Neural progenitor cell (in vitro differentiated cells): ENCODE measurements around the gene CFAP97D2.

Experiments
- CTCF ChIP-seq: fragments of 200-600 bp; sonication (generic); IDR thresholded peaks from 2 replicates; pipeline ENCODE4 v1.5.1; 2017; ENCODE audit warnings: antibody characterized with exemption, mild to moderate bottlenecking
- EZH2 ChIP-seq: fragments of 200-600 bp; sonication (generic); IDR thresholded peaks from 2 replicates; pipeline ENCODE4 v1.6.1; 2017; ENCODE audit warnings: antibody characterized with exemption, mild to moderate bottlenecking, moderate library complexity

- TF ChIP-seq CTCF, result no peak
- TF ChIP-seq EZH2, result no peak
Measured at GRCh38 chr13:114219392-114219791, 40.3 kb downstream of the CFAP97D2 start.
